ENCODE measurements around the gene ZNF326.

ZNF326 gene, protein sequence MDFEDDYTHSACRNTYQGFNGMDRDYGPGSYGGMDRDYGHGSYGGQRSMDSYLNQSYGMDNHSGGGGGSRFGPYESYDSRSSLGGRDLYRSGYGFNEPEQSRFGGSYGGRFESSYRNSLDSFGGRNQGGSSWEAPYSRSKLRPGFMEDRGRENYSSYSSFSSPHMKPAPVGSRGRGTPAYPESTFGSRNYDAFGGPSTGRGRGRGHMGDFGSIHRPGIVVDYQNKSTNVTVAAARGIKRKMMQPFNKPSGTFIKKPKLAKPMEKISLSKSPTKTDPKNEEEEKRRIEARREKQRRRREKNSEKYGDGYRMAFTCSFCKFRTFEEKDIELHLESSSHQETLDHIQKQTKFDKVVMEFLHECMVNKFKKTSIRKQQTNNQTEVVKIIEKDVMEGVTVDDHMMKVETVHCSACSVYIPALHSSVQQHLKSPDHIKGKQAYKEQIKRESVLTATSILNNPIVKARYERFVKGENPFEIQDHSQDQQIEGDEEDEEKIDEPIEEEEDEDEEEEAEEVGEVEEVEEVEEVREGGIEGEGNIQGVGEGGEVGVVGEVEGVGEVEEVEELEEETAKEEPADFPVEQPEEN

DNA sequence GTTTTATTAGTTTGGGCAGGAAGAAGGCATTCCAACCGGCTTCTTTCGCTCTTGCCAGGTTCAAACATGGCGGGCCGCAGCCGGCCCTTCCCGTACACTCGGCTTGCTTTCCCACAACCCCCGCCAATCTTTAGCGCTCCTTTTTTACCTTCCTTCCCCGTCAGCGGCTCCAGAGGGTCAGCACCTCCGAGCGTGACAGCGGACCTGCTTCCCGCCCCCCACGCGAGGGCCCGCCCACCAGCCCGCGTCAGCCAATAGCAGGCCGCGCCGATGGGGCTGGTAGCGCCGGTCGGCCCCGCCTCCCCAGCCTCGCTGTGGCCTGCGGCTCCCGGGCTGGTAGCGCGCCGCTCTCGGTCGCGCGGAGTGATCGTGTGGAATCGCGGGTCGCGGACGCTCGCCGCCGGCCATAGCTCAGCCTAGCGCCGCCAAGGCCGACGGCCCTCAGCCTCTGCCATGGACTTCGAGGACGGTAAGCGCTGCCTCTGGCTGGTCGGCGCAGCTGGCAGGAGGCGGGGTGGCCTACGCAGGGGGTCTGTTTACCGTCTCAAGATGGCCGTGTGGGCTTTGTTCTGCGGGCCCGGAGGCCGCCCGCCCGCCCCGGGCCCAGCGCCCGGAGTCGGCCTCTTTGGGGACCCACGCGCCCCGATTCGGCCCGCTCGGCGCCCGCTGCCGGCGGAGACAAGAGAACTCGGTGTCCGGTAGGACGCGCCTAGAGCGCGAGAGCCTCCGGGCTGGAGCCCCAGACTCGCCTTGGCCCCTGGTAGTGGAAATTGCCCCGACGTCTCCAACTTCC lies at the start of gene ZNF326:
Gene ZNF326 (plus strand): TSS at position 306 of the 793 bp plus-strand sequence. CDS start 148 bp downstream, at position 454.
- DNase-seq (ENCODE audit: low read depth) = peak; percentile 93

DNA sequence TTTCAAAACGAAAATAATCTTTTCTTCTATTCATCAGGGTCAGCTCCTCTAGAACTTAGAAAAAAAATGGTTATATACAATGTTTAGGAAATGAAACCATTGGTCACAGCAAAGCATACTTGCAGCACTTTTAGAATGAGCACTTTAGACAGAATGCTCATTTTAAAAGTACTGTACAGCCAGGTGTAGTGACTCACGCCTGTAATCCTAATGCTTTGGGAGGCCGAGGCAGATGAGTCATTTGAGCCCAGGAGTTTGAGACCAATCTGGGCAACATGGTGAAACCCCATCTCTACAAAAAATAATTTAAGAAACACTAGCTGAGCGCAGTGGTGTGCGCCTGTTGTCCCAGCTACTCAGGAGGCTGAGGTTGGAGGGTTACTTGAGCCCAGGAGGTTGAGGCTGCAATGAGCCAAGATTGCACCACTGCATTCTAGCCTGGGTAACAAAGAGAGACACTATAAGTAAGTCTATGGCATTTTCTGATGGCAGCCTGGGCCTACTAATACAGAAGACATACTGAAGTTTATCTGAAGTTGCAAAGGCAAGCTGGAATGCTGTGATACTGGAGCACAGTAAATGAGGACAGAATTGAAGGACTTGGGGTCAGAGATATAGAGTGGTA lies 48.9 kb upstream of the ZNF326 start:
- DNase-seq (ENCODE audit: low read depth) = no peak

- no peak for DNase-seq (ENCODE audit: low read depth)
These were observed 48.4 kb upstream of the ZNF326 start for GRCh38 chr1:89946532-89946931.

GRCh38 chr1:89948722-89949345 lies 46.1 kb upstream of the ZNF326 start:
- no peak for DNase-seq (ENCODE audit: low read depth)

GRCh38 chr1:89949991-89950624 lies 44.8 kb upstream of the ZNF326 start:
- DNase-seq (ENCODE audit: low read depth) = no peak

- no peak for DNase-seq (ENCODE audit: low read depth)
These were observed 44.2 kb upstream of the ZNF326 start for GRCh38 chr1:89950703-89951102.

DNA sequence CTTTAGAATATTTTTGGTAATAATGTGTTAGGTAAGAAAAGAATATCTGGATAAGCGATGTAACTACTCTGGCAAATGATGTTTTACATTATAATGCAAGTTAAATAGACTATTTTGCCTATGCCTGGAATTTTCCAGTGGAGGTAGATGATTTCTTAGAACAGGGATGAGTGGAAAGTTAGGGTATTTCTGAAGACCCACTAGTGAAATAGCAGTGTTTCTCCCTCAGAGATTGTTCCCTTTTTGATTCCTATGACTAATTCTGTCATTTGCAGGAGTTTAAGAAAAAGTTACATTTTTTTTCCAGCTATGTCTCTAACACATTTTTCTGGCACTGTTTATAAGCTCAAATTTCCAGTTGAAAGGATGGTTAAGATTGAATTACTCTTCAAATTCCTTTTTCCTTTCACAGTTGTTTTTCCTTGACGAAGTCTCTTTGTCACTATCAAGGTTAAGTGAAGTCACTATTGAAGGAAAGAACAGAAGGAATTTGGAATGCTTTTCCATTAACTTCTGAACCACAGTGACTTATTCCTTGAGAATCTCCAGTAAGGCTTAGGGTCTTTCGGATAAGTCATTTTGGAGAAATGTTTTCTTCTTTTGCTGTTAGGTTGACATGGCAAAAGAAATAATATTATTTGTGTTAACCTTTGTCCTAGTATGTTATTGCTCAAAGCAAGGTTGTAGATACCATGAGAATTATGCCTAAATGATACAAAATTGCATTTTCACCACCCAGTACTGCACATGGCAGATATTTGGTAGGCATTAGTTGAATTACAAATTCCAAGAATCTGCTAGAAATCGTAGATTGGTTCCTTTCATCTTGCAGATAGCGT lies 42.9 kb upstream of the ZNF326 start:
- DNase-seq (ENCODE audit: low read depth) = no peak

DNA sequence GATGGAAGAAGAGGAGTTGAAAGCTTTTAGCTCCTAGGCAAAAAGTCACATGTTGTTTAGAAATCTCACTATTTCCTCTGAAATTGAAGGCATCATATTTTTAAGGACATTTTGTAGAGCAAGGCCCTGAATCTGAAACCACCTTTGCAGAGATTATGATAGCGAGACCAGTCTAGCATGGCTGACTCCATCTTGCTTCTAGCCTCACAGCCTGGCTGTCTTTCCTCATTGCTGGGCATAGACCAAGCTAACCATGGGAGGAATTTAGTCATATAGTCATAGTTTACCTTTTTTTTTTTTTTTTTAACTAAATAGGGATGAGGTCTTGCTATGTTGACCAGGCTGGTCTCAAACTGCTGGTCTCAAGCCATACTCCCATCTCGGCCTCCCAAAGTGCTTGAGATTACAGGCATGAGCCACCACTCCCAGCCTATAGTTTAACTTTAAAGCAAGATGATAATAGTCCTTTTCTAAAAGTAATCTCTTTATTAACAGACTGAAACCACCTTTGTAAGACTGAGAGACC lies 42.2 kb upstream of the ZNF326 start:
- DNase-seq (ENCODE audit: low read depth) = no peak

- DNase-seq (ENCODE audit: low read depth) = no peak
These were observed 41.7 kb upstream of the ZNF326 start for GRCh38 chr1:89953131-89953626.

DNA sequence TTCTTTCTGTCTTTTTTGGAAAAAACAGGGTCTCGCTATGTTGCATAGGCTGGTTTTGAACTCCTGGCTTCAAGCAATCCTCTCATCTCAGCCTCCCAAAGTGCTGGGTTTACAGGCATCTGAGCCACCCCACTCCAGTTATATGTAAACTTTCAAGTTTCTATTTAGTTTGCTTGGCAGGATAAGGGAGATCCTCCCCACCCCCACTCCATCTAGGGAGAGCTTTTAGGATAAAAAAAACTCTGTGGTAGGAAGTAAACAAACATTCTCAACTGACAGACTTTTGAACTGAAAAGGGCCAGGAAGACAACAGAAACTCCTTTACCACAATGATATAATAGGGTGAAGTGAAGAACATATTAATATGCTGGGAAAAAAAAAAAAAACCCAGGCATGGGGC lies 41.0 kb upstream of the ZNF326 start:
- DNase-seq (ENCODE audit: low read depth) = no peak

DNA sequence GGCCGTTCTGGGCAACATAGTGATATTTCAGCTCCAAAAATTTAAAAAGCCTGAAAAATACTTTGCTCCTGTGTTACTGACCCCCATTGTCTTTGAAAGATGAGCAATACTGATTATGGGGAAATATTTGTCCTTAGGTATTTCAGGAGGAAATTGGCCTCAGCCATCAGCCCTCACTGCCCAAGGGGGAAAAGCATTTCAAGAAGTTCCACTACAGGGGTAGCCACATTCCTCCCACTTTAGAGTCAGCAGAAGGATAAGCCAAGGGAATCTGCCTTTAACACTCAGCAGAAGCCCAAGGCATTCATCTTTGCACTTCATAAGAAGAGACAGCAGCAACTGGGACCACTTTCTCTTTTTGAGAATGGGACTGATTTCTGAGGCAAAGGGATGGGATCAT lies 40.5 kb upstream of the ZNF326 start:
- no peak for DNase-seq (ENCODE audit: low read depth)

DNA sequence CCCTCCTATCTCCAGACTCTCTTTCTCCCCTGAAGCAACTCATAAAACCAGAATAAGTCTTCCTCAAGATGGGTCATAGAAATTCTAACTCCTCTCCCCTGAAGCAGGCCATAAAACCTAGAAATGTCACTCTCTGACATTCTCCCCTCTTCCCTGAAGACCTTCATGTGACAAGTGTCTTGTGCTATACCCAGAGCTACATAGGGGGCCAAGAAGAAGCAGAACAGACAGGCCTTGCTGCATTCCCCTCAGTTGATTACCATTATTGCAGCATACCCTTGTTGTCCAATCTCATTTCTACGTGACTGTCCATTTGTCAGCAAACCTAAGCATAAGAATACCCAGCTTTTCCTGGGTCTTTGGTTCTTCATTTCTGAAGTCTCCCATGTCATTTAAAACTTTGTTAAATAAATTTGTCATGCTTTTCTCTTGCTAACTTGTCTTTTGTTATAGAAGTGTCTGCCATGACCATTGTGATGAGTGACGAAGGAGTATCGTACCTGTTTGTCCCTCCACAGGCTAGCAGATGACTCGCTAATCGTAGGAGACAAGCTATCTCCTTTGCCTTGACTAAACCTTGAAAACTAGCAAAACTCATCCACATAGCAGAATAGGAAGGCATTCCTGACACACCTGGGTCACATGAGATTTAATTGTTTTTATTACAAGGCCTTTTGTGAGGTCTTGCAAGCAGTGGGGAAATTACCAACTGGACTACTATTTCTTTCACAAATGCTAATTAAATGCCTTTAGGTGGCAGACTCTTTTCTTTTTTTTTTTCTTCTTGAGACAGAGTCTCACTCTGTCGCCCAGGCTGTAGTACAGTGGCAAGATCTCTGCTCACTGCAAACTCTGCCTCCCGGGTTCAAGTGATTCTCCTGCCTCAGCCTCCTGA lies 39.4 kb upstream of the ZNF326 start:
- DNase-seq (ENCODE audit: low read depth) = no peak

- no peak for DNase-seq (ENCODE audit: low read depth)
These were observed 37.8 kb upstream of the ZNF326 start for GRCh38 chr1:89957107-89957506.

- DNase-seq (ENCODE audit: low read depth) = no peak
These were observed 35.9 kb upstream of the ZNF326 start for GRCh38 chr1:89958851-89959654.

DNA sequence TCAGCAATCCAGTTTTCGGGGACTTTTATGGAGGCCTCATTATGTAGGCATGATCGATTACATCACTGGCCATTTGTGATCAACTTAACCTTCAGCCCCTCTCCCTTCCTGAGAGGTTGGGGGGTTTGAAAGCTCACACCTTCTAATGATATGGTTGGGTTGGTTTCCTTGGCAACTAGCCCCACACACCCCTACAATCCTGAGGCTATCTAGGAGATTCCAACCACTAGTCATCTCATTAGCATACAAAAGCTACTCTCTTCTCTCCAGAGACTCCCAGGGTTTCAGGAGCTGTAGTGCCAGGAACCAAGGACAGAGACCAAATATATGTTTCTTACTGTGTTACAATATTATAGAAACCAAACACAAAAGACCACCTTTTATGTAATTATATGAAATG lies 35.2 kb upstream of the ZNF326 start:
- DNase-seq (ENCODE audit: low read depth) = no peak

DNA sequence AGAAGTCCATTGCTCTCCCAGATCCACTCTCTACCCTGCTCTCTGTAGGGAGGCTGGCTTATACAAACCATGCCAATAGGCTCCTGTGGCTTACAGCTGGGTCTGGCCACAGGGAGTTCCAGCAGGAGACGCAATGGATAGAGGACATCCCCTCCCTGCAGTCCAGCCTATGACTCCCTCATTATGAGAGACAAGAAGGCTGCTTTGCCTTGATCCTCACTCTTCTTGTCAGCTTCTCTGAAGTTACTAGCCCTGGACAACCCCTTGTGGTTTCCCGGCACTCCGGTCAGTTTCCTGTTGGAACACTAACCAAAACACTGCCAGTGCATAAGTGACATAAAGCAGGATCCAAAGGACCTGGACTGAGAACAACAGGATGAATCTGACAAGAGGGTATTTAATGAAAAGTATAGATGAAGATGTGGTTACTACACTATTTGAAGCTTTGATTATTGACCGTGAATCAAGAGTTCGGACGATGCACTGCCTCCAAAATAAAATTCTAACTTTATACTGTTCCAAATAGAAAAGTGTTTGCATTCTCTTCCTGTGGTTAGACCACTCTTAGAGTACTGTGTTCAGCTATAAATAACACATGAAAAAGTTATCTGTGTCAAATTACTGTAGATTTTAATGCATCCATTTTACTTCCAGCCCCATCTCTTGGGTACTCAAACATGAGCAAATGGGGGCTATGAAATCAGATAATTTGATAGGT lies 32.7 kb upstream of the ZNF326 start:
- no peak for DNase-seq (ENCODE audit: low read depth)

GRCh38 chr1:89962742-89963075 lies 32.2 kb upstream of the ZNF326 start:
- no peak for DNase-seq (ENCODE audit: low read depth)

Measured in stimulated activated CD8-positive, alpha-beta memory T cell treated with anti-CD3 and anti-CD28 coated beads, Interleukin-15, amount 100 ng/mL, for 24 hours (primary cell).